HepG2 (cell line): ENCODE results near the gene CHMP4B. TPM values are rescaled to one million over a fixed set of nuclear protein-coding genes. Genes with fewer than 3 reads are reported as not detected.

Experiments used
- ADNP ChIP-seq: sonication (generic); formaldehyde crosslinking; IDR thresholded peaks from 2 replicates; pipeline ENCODE4 v1.4.0; 2020; ENCODE audit warnings: missing genetic modification reagents
- ARID5B ChIP-seq: IDR thresholded peaks from 2 replicates; pipeline ENCODE4 v1.4.0; 2020; ENCODE audit warnings: mild to moderate bottlenecking, missing genetic modification reagents
- ARNT ChIP-seq: fragments of 450-650 bp; IDR thresholded peaks from 2 replicates; pipeline ENCODE4 v1.6.1; 2017
- DR1 ChIP-seq: sonication (generic); formaldehyde crosslinking; IDR thresholded peaks from 2 replicates; pipeline ENCODE4 v1.8.0; 2021; ENCODE audit warnings: mild to moderate bottlenecking, missing genetic modification reagents, inconsistent platforms
- EED ChIP-seq: sonication (generic); formaldehyde crosslinking; IDR thresholded peaks from 2 replicates; pipeline ENCODE4 v1.5.0; 2020; ENCODE audit warnings: mild to moderate bottlenecking, missing genetic modification reagents
- GLI4 ChIP-seq: sonication (generic); formaldehyde crosslinking; IDR thresholded peaks from 2 replicates; pipeline ENCODE4 v1.5.1; 2020; ENCODE audit warnings: missing genetic modification reagents, mild to moderate bottlenecking, moderate library complexity, borderline replicate concordance
- HIVEP1 ChIP-seq: sonication (generic); formaldehyde crosslinking; IDR thresholded peaks from 2 replicates; pipeline ENCODE4 v1.4.0; 2020; ENCODE audit warnings: mild to moderate bottlenecking, missing genetic modification reagents
- JUND ChIP-seq: sonication (generic); formaldehyde crosslinking; IDR thresholded peaks from 2 replicates; pipeline ENCODE4 v1.8.0; 2022; ENCODE audit warnings: mild to moderate bottlenecking, missing genetic modification reagents
- KMT2B ChIP-seq: IDR thresholded peaks from 2 replicates; pipeline ENCODE4 v1.6.1; 2016; ENCODE audit warnings: missing genetic modification reagents, missing compliant biosample characterization
- PAX8 ChIP-seq: sonication (generic); formaldehyde crosslinking; IDR thresholded peaks from 2 replicates; pipeline ENCODE4 v1.8.0; 2022; ENCODE audit warnings: mild to moderate bottlenecking, missing genetic modification reagents, borderline replicate concordance
- PCBP2 ChIP-seq: fragments of 200-400 bp; formaldehyde crosslinking; optimal IDR thresholded peaks from 2 replicates; pipeline ENCODE3; 2018; ENCODE audit warnings: low read length, low read depth; ENCODE audit not compliant: poor library complexity, severe bottlenecking
- PHF20 ChIP-seq: sonication (generic); formaldehyde crosslinking; IDR thresholded peaks from 2 replicates; pipeline ENCODE4 v1.5.0; 2020; ENCODE audit warnings: mild to moderate bottlenecking, missing genetic modification reagents
- PHF8 ChIP-seq: sonication (generic); formaldehyde crosslinking; IDR thresholded peaks from 2 replicates; pipeline ENCODE4 v1.5.0; 2020; ENCODE audit warnings: missing genetic modification reagents
- RAD21 ChIP-seq: fragments of 450-650 bp; formaldehyde crosslinking; IDR thresholded peaks from 2 replicates; pipeline ENCODE4 v1.5.0; 2020; ENCODE audit warnings: mild to moderate bottlenecking
- ZBTB26 ChIP-seq: IDR thresholded peaks from 2 replicates; pipeline ENCODE4 v1.6.1; 2016; ENCODE audit warnings: missing compliant biosample characterization, missing genetic modification reagents, borderline replicate concordance
- ZNF101 ChIP-seq: sonication (generic); formaldehyde crosslinking; IDR thresholded peaks from 2 replicates; pipeline ENCODE4 v1.4.0; 2020; ENCODE audit warnings: mild to moderate bottlenecking, low read depth, missing genetic modification reagents, borderline replicate concordance
- ZNF382 ChIP-seq: sonication (generic); formaldehyde crosslinking; IDR thresholded peaks from 2 replicates; pipeline ENCODE4 v1.5.0; 2020; ENCODE audit warnings: missing genetic modification reagents, mild to moderate bottlenecking, borderline replicate concordance
- ZNF446 ChIP-seq: sonication (generic); formaldehyde crosslinking; IDR thresholded peaks from 2 replicates; pipeline ENCODE4 v1.5.0; 2020; ENCODE audit warnings: mild to moderate bottlenecking, missing genetic modification reagents
- ZNF746 ChIP-seq: sonication (generic); formaldehyde crosslinking; IDR thresholded peaks from 2 replicates; pipeline ENCODE4 v1.8.0; 2022; ENCODE audit warnings: mild to moderate bottlenecking, missing genetic modification reagents
- ZNF839 ChIP-seq: sonication (generic); formaldehyde crosslinking; IDR thresholded peaks from 2 replicates; pipeline ENCODE4 v1.4.0; 2020; ENCODE audit warnings: missing genetic modification reagents, mild to moderate bottlenecking, borderline replicate concordance
- polyA plus RNA-seq, 8 experiments: library from polyadenylated mRNA; depleted of rRNA in 3 of 8; stranded (reverse) in 7 of 8; unstranded in 1 of 8; fragments of >200 nt; fragmentation: Illumina TruSeq in 4 of 8; extraction: Trizol in 4 of 8; gene quantifications; 2 replicates each; pipeline versions ENCODE4 v1.2.1 to v1.2.3, GENCODE V29; 2011 to 2016; ENCODE audit warnings: low read depth in 4 of 8, missing spikeins in 1 of 8, mixed read lengths in 1 of 8; ENCODE audit not compliant: insufficient read depth in 1 of 8
- total RNA-seq, 5 experiments: library from RNA; depleted of rRNA; stranded (reverse); fragments of >200 nt; fragmentation: Illumina TruSeq; extraction: Trizol; gene quantifications; 2 replicates each; pipeline ENCODE4 v1.2.3, GENCODE V29; 2016; ENCODE audit warnings: low read depth in 1 of 5
- TF ChIP-seq, protein P1 (sequence below): sonication (generic); formaldehyde crosslinking; IDR thresholded peaks from 2 replicates; pipeline ENCODE4 v1.4.0; 2020; ENCODE audit warnings: mild to moderate bottlenecking, missing genetic modification reagents
- TF ChIP-seq, protein P2 (sequence below): sonication (generic); formaldehyde crosslinking; IDR thresholded peaks from 2 replicates; pipeline ENCODE4 v1.8.0; 2022; ENCODE audit warnings: mild to moderate bottlenecking, missing genetic modification reagents, moderate library complexity

The CHMP4B gene
- total and polyA plus RNA-seq, 2 of the 13 experiments (the other 11 are each of a cell fraction or from before 2014, with no cell fraction given): 40.1 to 45.6 TPM

DNA sequence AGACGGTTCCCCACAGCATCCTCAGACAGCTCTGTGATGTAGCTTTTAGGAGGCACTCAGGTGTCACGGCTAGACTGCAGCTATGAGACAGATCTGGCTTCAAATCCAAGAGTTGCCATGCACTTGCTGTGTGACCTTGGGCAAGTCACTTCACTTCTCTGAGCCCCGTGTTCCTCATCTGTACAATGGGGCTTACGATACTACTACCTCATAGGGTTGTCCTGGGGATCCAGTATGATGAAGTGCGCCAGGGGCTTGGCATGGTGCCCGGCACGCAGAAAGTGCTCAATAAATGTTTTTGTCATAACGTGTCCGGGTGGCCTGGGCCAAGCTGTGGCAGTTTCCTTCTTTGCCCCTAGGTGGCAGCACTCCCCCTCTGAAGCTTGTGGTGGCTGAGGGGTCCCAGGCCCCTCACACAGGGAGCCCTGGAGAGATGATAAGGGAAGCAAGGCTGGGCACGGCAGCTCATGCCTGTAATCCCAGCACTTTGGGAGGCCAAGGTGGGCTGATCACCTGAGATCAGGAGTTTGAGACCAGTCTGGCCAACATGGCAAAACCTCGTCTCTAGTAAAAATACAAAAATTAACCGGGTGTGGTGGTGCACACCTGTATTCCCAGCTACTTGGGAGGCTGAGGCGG is 19.1 kb upstream of the CHMP4B start (continued):
- TF ChIP-seq RAD21 (CRISPR knock-in tag) (peak; percentile 96), HIVEP1 (CRISPR knock-in tag) (peak; percentile 56; the same call in 1 of the 2 replicates), ZNF746 (CRISPR knock-in tag) (no peak), GLI4 (no peak), JUND (no peak), KMT2B (CRISPR knock-in tag) (no peak), EED (CRISPR knock-in tag) (0 out of 2 replicates have a peak, but pooled peaks have one; percentile 39), ARID5B (CRISPR knock-in tag) (no peak), PHF20 (no peak), ZNF839 (CRISPR knock-in tag) (no peak), ZBTB26 (CRISPR knock-in tag) (no peak), ZNF382 (no peak), PAX8 (CRISPR knock-in tag) (no peak), ADNP (peak; percentile 85; the same call in 1 of the 2 replicates), PHF8 (CRISPR knock-in tag) (peak; percentile 13; the same call in 1 of the 2 replicates), ARNT (no peak), ZNF446 (CRISPR knock-in tag) (no peak), DR1 (CRISPR knock-in tag) (no peak), PCBP2 (no peak), ZNF101 (CRISPR knock-in tag) (no peak)
- TF ChIP-seq, protein P1, sequence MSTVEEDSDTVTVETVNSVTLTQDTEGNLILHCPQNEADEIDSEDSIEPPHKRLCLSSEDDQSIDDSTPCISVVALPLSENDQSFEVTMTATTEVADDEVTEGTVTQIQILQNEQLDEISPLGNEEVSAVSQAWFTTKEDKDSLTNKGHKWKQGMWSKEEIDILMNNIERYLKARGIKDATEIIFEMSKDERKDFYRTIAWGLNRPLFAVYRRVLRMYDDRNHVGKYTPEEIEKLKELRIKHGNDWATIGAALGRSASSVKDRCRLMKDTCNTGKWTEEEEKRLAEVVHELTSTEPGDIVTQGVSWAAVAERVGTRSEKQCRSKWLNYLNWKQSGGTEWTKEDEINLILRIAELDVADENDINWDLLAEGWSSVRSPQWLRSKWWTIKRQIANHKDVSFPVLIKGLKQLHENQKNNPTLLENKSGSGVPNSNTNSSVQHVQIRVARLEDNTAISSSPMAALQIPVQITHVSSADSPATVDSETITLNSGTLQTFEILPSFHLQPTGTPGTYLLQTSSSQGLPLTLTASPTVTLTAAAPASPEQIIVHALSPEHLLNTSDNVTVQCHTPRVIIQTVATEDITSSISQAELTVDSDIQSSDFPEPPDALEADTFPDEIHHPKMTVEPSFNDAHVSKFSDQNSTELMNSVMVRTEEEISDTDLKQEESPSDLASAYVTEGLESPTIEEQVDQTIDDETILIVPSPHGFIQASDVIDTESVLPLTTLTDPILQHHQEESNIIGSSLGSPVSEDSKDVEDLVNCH (CRISPR knock-in tag): no peak
- TF ChIP-seq, protein P2, sequence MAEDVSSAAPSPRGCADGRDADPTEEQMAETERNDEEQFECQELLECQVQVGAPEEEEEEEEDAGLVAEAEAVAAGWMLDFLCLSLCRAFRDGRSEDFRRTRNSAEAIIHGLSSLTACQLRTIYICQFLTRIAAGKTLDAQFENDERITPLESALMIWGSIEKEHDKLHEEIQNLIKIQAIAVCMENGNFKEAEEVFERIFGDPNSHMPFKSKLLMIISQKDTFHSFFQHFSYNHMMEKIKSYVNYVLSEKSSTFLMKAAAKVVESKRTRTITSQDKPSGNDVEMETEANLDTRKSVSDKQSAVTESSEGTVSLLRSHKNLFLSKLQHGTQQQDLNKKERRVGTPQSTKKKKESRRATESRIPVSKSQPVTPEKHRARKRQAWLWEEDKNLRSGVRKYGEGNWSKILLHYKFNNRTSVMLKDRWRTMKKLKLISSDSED: no peak
